GM21723 (cell line): ENCODE results near the gene CLCN3.
A peak's percentile ranks its signal among the peaks of the same experiment; 100 is the strongest.
"Not testable (repeated sequence)": the region's sequence is repeated elsewhere in the genome, so short reads cannot be mapped to it uniquely, and the experiment has no call there.

Experiments
- ATAC-seq: cut with Tn5 transposase; IDR thresholded peaks from one replicate; pipeline ENCODE4 v1.9.1; 2021; ENCODE audit warnings: mild to moderate bottlenecking, moderate library complexity; ENCODE audit not compliant: unreplicated experiment

The CLCN3 gene

GRCh38 chr4:169690787-169691186 lies 70.4 kb downstream of the CLCN3 start:
- ATAC-seq, result no peak

- ATAC-seq, result no peak
Measured at GRCh38 chr4:169698331-169698730, 78.0 kb downstream of the CLCN3 start.

- no peak for ATAC-seq
Measured at GRCh38 chr4:169707958-169708643, 87.7 kb downstream of the CLCN3 start.

- ATAC-seq, result no peak
Measured at GRCh38 chr4:169715826-169716225, 95.4 kb downstream of the CLCN3 start.

- no peak for ATAC-seq
Measured at GRCh38 chr4:169716677-169717076, 96.3 kb downstream of the CLCN3 start.

- no peak for ATAC-seq
Measured at GRCh38 chr4:169720529-169720928, 100.2 kb downstream of the CLCN3 start.

GRCh38 chr4:169723207-169723965 lies 103.0 kb downstream of the CLCN3 start:
- no peak for ATAC-seq

- no peak for ATAC-seq
Measured at GRCh38 chr4:169724260-169724659, 103.9 kb downstream of the CLCN3 start.

GRCh38 chr4:169727616-169728015 lies 107.2 kb downstream of the CLCN3 start:
- peak; percentile 44 for ATAC-seq

- no peak for ATAC-seq
Measured at GRCh38 chr4:169730564-169730963, 110.2 kb downstream of the CLCN3 start.

- ATAC-seq, result not testable (repeated sequence)
Measured at GRCh38 chr4:169738604-169739003, 118.2 kb downstream of the CLCN3 start.

- ATAC-seq, result no peak
Measured at GRCh38 chr4:169741569-169741968, 121.2 kb downstream of the CLCN3 start.

GRCh38 chr4:169744601-169745000 lies 124.2 kb downstream of the CLCN3 start:
- no peak for ATAC-seq

- ATAC-seq, result no peak
Measured at GRCh38 chr4:169745291-169745690, 124.9 kb downstream of the CLCN3 start.

- ATAC-seq, result peak; percentile 31
Measured at GRCh38 chr4:169756971-169757574, 136.7 kb downstream of the CLCN3 start.

- peak; percentile 95 for ATAC-seq
Measured at GRCh38 chr4:169757575-169758184, 137.3 kb downstream of the CLCN3 start, which contains the start of gene HPF1. Gene HPF1 (minus strand): TSS chr4:169757944. CDS start chr4:169757877, 67 bp downstream.

- peak; percentile 1 for ATAC-seq
Measured at GRCh38 chr4:169758401-169758962, 138.1 kb downstream of the CLCN3 start.

GRCh38 chr4:169761846-169762245 lies 141.5 kb downstream of the CLCN3 start:
- no peak for ATAC-seq

GRCh38 chr4:169765835-169766234 lies 145.5 kb downstream of the CLCN3 start:
- ATAC-seq, result no peak

GRCh38 chr4:169766741-169767140 lies 146.4 kb downstream of the CLCN3 start:
- ATAC-seq, result no peak

GRCh38 chr4:169768385-169768784 lies 148.0 kb downstream of the CLCN3 start:
- no peak for ATAC-seq
